Measurements from ENCODE around the gene ERGIC1.
A peak's percentile ranks its signal among the peaks of the same experiment; 100 is the strongest.
"Not testable (repeated sequence)": the region's sequence is repeated elsewhere in the genome, so short reads cannot be mapped to it uniquely, and the experiment has no call there.

The ERGIC1 gene

GRCh38 chr5:172801179-172801671, 32.8 kb upstream of the ERGIC1 start:
- DNase-seq (ENCODE audit: low read depth) = peak; percentile 98

DNA sequence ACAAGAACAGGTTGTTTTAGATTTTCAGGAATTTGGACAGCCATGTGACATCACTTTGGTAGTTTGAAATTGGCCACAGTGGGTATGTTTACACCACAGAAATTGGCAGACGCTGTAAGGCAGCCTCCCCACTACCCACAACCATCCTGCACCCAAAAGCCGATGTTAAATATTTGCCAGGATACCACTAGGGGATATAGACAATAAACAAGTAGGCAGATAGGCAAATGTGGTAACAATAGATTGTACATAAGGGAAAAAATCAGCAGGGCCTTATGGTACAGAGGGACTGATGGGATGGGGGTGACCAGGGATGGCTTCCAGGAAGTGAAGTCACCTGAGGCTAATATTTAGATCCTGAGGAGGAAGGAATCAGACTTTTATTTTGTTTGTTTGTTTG, 31.9 kb upstream of the ERGIC1 start:
- no peak for DNase-seq (ENCODE audit: low read depth)

GRCh38 chr5:172802567-172803176, 31.4 kb upstream of the ERGIC1 start:
- DNase-seq (ENCODE audit: low read depth) = peak; percentile 85

DNA sequence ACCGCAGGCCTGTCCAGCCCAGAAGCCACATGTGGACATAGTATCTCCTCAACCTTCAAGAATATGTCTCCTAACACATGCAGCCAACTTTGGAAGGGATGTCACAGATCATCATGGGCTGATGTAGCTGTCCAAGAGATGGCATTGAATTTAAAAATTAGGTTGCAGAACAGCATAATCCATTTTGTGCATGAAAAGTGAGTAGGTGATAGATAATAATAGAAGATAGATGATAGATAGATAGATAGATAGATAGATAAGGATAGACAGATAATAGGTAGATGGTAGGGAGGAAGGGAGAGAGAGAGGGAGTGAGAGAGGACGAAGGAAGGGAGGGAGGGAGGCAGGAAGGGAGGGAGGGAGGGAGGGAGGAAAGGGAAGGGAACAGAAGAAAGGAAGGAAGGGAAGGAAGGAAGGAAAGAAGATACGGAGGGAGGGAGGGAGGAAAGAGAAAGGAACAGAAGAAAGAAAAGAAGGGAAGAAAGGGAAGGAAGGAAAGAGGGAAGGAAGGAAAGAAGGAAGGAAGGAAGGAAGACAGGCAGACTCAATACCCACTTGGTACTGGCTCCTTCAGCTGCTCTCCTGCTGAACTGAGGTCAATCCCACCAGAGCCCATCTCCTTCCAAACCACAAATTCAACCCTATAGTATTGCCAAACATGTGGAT, 28.9 kb upstream of the ERGIC1 start:
- DNase-seq (ENCODE audit: low read depth) = no peak

DNA sequence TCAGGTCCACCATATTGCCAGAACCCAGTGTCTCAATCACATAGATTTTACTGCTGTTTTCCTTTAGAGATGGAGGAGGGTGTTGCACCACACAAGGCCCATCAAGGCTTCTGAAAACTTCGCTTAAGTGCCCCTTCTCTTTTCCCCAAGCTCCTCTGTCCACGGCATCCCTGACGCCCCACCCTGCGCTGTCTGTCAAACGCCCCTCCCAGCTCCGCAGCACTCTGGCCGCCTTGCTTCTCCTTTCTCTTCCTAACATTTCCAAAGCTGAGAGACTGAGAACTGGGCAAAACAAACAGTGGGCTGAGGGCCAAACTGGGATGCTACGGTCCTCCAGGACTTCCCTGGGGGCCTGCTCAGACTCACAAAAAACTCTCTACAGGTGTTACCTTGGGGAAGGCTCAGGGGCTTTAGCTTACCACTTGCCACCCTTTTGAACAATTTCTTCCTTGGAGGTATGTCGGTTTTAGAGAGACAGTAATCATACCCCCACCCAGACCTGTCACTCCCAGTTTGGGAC, 28.3 kb upstream of the ERGIC1 start:
- DNase-seq (ENCODE audit: low read depth) = no peak

- peak; percentile 80 for DNase-seq (ENCODE audit: low read depth)
Observed at GRCh38 chr5:172806897-172807672, 27.0 kb upstream of the ERGIC1 start.

DNA sequence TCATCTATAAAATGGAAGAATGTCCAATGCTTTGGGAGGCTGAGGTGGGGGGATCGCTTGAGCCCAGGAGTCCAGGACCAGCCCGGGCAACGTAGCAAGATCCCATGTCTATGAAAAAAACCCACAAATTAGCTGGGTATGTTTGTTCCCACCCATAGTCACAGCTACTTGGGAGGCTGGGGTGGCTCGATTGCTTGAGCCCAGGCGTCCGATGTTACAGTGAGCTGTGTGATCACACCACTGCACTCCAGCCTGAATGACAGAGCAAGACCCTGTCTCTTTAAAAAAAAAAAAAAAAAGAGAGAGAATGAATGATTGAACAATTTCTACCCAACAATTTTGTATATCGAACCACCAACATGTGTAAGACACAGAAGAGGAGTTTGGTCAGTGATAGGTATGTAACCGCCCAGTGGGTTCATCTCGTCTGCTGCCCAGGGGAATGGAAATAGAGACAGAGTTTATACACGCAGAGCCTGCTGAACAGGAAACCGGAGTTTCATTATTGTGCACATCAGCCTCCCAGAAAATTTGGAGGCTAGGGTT, 26.2 kb upstream of the ERGIC1 start:
- DNase-seq (ENCODE audit: low read depth) = no peak

DNA sequence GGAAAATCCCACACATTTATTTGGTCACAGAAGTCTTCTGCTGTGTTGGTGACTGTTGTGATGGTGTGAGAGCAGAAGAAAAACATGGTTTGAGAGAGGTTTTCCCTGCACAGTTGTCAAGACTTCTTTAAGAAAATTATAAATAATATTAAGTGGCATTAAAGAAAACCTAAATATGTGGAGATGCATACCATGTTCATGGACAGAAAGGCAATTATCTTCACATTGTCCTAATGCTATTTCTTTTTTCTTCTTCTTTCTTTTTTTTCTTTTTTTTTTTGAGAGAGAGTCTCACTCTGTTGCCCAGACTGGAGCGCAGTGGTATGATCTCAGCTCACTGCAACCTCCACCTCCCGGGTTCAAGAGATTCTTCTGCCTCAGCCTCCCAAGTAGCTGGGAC, 24.3 kb upstream of the ERGIC1 start:
- no peak for DNase-seq (ENCODE audit: low read depth)

- DNase-seq (ENCODE audit: low read depth) = not testable (repeated sequence)
Observed at GRCh38 chr5:172810996-172811395, 23.1 kb upstream of the ERGIC1 start.

GRCh38 chr5:172815631-172816030, 18.4 kb upstream of the ERGIC1 start:
- no peak for DNase-seq (ENCODE audit: low read depth)

DNA sequence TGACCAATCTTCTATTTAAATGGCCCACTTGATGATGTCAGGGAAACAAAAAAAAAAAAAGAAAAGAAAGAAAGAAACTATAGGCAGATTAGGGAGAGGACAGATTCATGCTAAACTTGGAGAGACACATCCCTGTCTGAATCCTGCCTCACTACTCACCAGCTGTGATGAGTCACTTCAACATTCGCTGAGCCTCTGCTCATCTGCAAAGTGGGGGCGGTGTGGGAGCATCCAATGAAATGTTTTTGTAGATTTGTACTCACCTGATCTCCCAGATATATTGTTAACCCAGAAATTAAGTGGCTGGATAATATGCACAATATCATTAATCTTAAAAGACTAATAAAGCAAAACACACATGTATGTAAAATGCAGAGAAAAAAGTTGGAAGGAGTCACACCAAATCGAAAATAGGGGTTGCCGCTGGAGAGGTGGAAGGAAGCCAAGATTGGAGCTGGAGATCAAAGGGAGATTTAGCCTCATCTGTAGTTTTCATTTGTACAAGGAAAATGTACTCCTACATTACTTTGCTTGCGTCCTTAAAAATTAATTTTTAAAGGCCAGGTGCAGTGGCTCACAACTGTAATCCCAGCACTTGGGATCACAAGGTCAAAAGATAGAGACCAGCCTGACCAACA, 17.0 kb upstream of the ERGIC1 start:
- DNase-seq (ENCODE audit: low read depth) = peak; percentile 84

- no peak for DNase-seq (ENCODE audit: low read depth)
Observed at GRCh38 chr5:172817664-172818063, 16.4 kb upstream of the ERGIC1 start.

- DNase-seq (ENCODE audit: low read depth) = no peak
Observed at GRCh38 chr5:172818081-172818480, 16.0 kb upstream of the ERGIC1 start.

DNA sequence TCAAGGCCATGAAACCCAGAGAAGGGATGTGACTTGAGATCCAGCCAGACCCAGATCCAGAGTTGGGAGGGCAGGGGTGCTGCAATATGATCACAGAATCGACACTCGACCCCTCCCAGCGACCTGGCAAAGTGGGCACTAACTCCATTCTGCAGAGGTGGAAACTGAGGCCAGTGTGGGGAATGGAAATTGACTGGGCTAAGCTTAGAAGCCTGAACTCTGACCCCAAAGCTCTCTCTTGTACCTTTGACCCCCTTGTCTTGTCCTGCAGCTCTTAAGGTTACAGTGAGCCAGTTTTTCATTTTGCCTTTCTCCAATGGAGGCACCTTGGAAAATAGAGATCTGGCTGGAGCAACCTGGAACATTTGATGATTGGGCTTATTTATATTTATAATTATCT, 14.5 kb upstream of the ERGIC1 start:
- no peak for DNase-seq (ENCODE audit: low read depth)

DNA sequence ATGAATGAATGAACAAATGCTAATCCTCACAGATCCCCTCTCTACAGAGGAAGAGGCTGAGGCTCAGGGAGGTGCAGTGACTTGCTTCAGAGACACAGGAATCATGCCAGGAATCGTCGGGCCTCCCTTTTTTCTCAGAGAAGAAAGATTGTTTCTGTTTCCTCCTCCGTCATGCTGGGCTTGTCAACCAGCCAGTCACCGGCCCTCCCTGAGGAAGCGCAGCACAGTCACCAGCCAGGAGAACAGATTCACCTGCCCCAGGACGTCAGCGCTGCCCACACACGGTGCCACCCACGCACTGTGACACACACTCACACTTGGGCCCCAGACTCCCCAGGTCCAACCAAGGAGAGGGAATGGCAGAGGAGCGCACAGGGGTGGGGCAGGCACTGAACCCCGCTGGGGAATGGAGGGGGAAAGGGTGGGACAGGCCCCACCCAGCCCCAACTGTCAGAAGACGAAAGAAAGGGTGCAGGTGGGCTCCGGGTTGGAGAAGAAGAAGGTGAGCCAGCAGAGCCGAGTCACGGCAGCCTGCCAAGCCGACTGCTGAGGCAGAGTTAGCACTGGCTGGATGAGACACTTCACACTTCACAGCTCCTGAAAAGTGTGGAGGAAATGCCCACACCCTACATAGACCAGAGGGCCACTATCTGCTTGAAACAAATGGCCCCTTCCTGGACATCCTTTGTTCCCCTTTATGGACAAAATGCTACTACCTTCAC, 13.8 kb upstream of the ERGIC1 start:
- DNase-seq (ENCODE audit: low read depth) = no peak

GRCh38 chr5:172821340-172821985, 12.6 kb upstream of the ERGIC1 start:
- DNase-seq (ENCODE audit: low read depth) = no peak

DNA sequence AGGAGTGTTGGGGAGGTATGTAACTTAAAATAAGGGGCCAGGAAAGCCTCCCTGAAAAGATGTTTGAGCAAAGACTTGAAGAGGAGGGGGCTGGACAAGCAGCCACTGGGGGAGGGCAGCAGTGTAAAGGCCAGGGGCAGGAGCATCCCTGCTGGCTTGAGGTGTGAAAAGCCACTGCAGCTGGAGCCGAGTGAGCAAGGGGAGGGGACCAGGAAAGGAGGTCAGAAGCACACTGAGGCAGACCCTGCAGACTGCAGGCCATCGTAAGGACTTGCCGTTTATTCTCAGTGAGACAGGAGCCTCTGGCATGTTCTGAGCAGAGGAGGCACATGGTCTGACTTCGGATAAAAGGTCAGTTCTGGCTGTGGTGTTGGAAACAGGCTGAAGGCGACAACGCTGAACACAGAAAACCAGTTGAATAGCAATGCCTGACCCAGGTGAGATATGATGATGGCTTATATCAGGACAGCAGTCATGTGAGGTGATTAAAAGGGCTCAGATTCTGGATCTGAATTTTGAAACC, 10.2 kb upstream of the ERGIC1 start:
- no peak for DNase-seq (ENCODE audit: low read depth)

- DNase-seq (ENCODE audit: low read depth) = no peak
Observed at GRCh38 chr5:172825610-172826204, 8.3 kb upstream of the ERGIC1 start.

- no peak for DNase-seq (ENCODE audit: low read depth)
Observed at GRCh38 chr5:172827841-172828240, 6.2 kb upstream of the ERGIC1 start.

GRCh38 chr5:172828911-172829431, 5.1 kb upstream of the ERGIC1 start:
- no peak for DNase-seq (ENCODE audit: low read depth)
